ENCODE measurements around the gene PAEP.
"Not testable (repeated sequence)": the region's sequence is repeated elsewhere in the genome, so short reads cannot be mapped to it uniquely, and the experiment has no call there.

The PAEP gene

DNA sequence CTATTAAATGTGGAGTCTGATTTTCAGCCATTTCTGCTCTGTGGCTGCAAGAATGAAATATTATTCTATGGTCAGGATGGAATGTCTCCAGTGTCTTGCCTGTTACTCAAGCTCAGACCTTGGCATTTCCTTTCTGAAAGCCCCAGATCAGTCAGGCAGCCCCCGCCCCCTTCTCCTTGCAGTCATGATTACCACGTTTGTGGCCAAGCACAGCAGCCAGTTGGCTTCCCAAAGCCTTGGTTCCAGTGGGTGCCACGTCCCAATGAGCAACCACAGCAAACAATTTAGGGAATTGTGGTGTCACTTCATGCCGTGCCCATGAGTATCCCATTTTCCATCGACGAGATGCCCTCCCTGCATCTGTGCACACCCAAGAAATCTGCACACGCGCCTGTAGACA, 25.3 kb upstream of the PAEP start:
- H3K4me1 ChIP-seq (ENCODE audit: control insufficient read depth in 5 of 5, insufficient read depth in 5 of 5, low read length in 5 of 5): no peaks in the 10 kb centered on the region
- no peak overlapping the region for H3K4me3 ChIP-seq (ENCODE audit: low read depth in 1 of 5, low read length in 5 of 5)
- H3K36me3 ChIP-seq (ENCODE audit: control insufficient read depth in 5 of 5, insufficient read depth in 5 of 5, low read length in 5 of 5): no peaks in the 10 kb centered on the region
- H3K27me3 ChIP-seq (ENCODE audit: control insufficient read depth in 5 of 5, insufficient read depth in 4 of 5, low read length in 5 of 5): peaks cover 0 to 17% (median 6%) of the 10 kb centered on the region in 5 donors
- H3K9me3 ChIP-seq (ENCODE audit: control insufficient read depth in 5 of 5, low read length in 5 of 5): peaks cover 0 to 3% (median 0%) of the 10 kb centered on the region in 5 donors
- no peak overlapping the region for H3K9ac ChIP-seq (ENCODE audit: low read length in 5 of 5)
- H3K27ac ChIP-seq (ENCODE audit: low read depth, low read length): no peak overlapping the region

DNA sequence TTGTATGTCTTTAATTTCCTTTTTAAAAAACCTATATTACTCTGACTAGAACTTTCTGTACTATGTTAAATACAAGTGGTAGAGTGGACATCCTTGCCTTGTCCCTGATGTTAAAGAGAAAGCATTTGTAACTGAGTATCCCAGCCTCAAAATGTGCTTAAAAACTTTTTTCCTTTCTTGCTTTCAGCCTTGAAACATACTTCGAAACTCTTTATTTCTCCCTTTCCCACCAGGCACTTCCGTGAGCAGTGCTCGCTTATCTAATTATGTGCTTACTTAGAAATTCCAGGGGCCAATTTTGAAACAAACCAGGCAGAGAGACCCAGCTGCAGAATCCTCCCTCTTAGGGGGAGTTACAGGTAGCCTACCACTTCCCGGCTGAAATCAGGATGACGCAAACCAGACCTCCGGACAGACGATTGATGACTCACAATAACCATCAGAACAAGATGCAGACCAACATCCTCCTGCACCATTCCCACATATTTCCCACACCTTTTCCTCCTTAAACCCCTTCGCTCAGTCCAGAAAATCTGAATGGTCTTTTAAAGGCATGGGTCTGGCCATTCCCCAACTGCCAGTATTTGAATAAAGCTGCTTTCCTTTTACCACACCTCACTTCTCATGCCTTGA, 18.2 kb upstream of the PAEP start:
- peaks cover 0 to 13% (median 3%) of the 10 kb centered on the region in 5 donors for H3K27me3 ChIP-seq (ENCODE audit: control insufficient read depth in 5 of 5, insufficient read depth in 4 of 5, low read length in 5 of 5)
- not testable (repeated sequence) for H3K4me3 ChIP-seq (ENCODE audit: low read depth in 1 of 5, low read length in 5 of 5); H3K4me1 ChIP-seq (ENCODE audit: control insufficient read depth in 5 of 5, insufficient read depth in 5 of 5, low read length in 5 of 5); H3K9me3 ChIP-seq (ENCODE audit: control insufficient read depth in 5 of 5, low read length in 5 of 5); H3K9ac ChIP-seq (ENCODE audit: low read length in 5 of 5); H3K27ac ChIP-seq (ENCODE audit: low read depth, low read length); H3K36me3 ChIP-seq (ENCODE audit: control insufficient read depth in 5 of 5, insufficient read depth in 5 of 5, low read length in 5 of 5)

DNA sequence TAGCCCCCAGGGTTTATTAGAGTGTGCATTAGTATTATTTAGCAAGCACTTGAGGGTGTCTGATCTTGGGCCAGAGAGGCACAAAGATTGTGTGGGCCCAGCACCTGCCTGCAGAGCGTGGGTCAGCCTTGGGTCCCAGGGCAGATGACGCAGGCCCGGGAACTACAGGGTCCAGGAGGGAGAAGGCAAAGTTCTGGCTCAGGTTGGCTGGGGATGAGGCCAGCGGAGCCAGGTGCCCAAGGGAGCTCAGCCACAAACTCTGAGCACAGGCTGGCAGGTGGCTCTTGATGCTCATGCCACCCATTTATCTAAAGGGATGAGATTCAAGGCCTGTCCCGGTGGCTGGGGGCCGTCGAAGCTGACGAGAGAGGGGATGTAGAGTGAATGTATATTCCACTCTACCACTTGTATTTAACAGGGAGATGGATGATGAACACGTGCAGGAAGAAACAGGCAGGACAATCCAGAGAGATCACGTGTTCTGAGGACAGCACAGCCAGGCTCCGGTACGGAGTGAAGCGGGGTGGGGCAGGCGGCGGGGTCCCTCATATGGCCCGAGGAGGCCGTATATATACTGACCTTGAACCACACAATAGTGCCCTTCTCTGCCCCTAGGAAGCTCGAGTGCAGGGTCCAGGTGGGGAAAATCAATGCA, 16.4 kb upstream of the PAEP start:
- H3K4me1 ChIP-seq (ENCODE audit: control insufficient read depth in 5 of 5, insufficient read depth in 5 of 5, low read length in 5 of 5): no peaks in the 10 kb centered on the region
- no peak overlapping the region for H3K9ac ChIP-seq (ENCODE audit: low read length in 5 of 5)
- no peak overlapping the region for H3K4me3 ChIP-seq (ENCODE audit: low read depth in 1 of 5, low read length in 5 of 5)
- no peaks in the 10 kb centered on the region for H3K36me3 ChIP-seq (ENCODE audit: control insufficient read depth in 5 of 5, insufficient read depth in 5 of 5, low read length in 5 of 5)
- H3K9me3 ChIP-seq (ENCODE audit: control insufficient read depth in 5 of 5, low read length in 5 of 5): no peaks in the 10 kb centered on the region
- peaks cover 0 to 7% (median 5%) of the 10 kb centered on the region in 5 donors for H3K27me3 ChIP-seq (ENCODE audit: control insufficient read depth in 5 of 5, insufficient read depth in 4 of 5, low read length in 5 of 5)
- no peak overlapping the region for H3K27ac ChIP-seq (ENCODE audit: low read depth, low read length)

DNA sequence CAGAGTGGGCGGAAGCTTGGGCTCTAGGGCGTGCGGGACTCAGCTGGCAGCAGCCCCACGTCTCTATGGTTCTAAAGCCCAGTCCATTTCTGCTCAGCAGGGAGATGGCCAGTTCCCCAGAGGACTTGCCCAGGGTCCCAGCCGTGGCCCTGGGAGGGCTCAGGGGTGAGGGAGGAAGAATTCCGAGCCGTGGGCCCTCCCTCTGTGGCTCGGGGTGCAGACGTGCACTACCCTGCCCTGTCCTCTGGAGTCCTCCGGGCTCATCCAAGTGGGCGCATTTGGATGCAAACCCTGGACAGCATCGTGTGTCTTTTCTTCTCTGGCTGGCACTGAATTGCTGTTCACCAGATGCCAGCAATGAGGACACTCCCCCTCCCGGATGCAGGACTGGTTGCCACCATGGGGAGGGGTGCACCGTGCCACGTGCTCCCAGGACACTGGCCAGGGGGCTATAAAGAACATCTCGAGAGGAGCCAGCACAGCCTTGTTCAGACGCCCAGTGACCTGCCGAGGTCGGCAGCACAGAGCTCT, 15.8 kb upstream of the PAEP start, which contains the start of gene OBP2A:
Gene OBP2A (plus strand): TSS at position 481 of the 531 bp plus-strand sequence. CDS start 55 bp downstream, outside the sequence.
- H3K27ac ChIP-seq (ENCODE audit: low read depth, low read length); H3K9me3 ChIP-seq (ENCODE audit: control insufficient read depth in 5 of 5, low read length in 5 of 5); H3K4me1 ChIP-seq (ENCODE audit: control insufficient read depth in 5 of 5, insufficient read depth in 5 of 5, low read length in 5 of 5); H3K27me3 ChIP-seq (ENCODE audit: control insufficient read depth in 5 of 5, insufficient read depth in 4 of 5, low read length in 5 of 5); H3K9ac ChIP-seq (ENCODE audit: low read length in 5 of 5); H3K4me3 ChIP-seq (ENCODE audit: low read depth in 1 of 5, low read length in 5 of 5); H3K36me3 ChIP-seq (ENCODE audit: control insufficient read depth in 5 of 5, insufficient read depth in 5 of 5, low read length in 5 of 5): not testable (repeated sequence)

DNA sequence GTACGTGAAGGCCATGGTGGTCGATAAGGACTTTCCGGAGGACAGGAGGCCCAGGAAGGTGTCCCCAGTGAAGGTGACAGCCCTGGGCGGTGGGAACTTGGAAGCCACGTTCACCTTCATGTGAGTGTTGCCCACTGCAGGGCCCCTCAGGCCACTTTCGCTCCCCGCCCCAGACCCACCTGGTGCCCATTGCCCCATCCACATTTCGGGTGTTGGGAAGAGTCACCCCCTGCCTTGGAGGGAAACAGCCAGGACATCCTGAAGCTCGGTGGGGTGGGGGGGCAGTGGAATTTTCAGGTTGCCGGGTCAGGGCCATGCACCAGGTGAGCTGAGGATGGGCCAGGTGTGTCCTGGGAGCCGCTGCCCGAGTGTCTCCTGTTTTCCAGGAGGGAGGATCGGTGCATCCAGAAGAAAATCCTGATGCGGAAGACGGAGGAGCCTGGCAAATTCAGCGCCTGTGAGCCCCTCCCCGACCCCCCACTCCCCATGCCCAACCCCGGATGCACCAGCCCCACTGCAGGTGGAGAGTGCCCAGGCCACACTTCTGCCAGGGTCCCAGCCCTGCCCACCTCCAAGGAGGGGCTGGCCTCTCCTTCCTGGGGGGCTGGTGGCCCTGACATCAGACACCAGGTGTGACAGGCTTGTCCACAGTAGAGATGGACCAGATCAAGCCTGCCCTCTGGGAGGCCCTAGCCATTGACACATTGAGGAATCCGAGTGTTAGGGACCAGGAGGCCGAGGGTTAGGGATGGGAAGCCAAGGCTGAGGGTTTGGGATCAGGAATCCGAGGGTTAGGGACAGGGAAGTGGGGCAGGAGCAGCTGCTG, 14.6 kb upstream of the PAEP start:
- H3K27ac ChIP-seq (ENCODE audit: low read depth, low read length); H3K9ac ChIP-seq (ENCODE audit: low read length in 5 of 5); H3K36me3 ChIP-seq (ENCODE audit: control insufficient read depth in 5 of 5, insufficient read depth in 5 of 5, low read length in 5 of 5); H3K4me3 ChIP-seq (ENCODE audit: low read depth in 1 of 5, low read length in 5 of 5); H3K9me3 ChIP-seq (ENCODE audit: control insufficient read depth in 5 of 5, low read length in 5 of 5); H3K4me1 ChIP-seq (ENCODE audit: control insufficient read depth in 5 of 5, insufficient read depth in 5 of 5, low read length in 5 of 5): not testable (repeated sequence)
- peaks cover 3 to 13% (median 5%) of the 10 kb centered on the region in 5 donors for H3K27me3 ChIP-seq (ENCODE audit: control insufficient read depth in 5 of 5, insufficient read depth in 4 of 5, low read length in 5 of 5)

DNA sequence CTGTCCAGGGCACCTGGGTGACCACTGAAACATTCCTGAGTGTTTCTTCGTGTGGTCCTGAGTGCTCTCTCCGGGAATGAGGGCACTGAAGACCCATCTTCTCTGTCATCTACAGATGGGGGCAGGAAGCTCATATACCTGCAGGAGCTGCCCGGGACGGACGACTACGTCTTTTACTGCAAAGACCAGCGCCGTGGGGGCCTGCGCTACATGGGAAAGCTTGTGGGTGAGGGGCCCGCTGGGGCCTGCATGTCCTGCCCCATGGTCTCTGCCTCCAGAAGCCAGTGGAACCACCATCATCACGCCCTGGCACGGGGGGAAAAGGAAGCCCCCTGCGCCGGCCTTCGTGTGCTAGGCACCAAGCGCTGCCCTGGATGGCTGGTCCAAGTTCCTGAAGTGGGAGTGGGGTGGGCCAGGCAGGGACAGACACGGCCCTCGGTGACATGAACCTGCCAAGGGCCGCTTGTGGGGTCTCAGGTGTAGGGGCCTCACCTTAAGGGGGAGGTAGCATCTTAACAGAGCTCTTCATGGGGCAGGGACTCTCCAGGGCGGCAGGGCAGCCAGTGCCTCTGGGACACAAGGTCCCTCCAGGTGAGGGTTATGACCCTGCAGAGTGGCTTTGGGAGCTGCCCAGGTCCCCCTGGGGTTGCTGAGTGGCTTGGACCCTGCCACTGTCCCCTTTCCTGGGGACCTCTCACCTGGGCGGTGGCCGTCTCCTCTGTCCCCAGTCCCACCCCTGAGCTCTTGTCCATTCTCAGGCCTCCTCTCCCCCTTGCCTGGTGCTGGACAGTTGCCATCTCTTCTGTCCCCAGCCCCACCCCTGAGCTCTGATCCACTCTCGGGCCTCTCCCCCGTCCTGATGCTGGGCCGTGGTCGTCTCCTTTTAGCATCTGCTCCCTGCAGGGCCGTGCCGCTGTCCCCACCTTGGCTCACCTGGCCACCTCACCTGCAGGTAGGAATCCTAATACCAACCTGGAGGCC, 13.5 kb upstream of the PAEP start:
- H3K9ac ChIP-seq (ENCODE audit: low read length in 5 of 5): no peak overlapping the region
- no peak overlapping the region for H3K4me3 ChIP-seq (ENCODE audit: low read depth in 1 of 5, low read length in 5 of 5)
- no peaks in the 10 kb centered on the region for H3K4me1 ChIP-seq (ENCODE audit: control insufficient read depth in 5 of 5, insufficient read depth in 5 of 5, low read length in 5 of 5)
- H3K27me3 ChIP-seq (ENCODE audit: control insufficient read depth in 5 of 5, insufficient read depth in 4 of 5, low read length in 5 of 5): peaks cover 3 to 17% (median 5%) of the 10 kb centered on the region in 5 donors
- no peaks in the 10 kb centered on the region for H3K9me3 ChIP-seq (ENCODE audit: control insufficient read depth in 5 of 5, low read length in 5 of 5)
- no peaks in the 10 kb centered on the region for H3K36me3 ChIP-seq (ENCODE audit: control insufficient read depth in 5 of 5, insufficient read depth in 5 of 5, low read length in 5 of 5)
- no peak overlapping the region for H3K27ac ChIP-seq (ENCODE audit: low read depth, low read length)

DNA sequence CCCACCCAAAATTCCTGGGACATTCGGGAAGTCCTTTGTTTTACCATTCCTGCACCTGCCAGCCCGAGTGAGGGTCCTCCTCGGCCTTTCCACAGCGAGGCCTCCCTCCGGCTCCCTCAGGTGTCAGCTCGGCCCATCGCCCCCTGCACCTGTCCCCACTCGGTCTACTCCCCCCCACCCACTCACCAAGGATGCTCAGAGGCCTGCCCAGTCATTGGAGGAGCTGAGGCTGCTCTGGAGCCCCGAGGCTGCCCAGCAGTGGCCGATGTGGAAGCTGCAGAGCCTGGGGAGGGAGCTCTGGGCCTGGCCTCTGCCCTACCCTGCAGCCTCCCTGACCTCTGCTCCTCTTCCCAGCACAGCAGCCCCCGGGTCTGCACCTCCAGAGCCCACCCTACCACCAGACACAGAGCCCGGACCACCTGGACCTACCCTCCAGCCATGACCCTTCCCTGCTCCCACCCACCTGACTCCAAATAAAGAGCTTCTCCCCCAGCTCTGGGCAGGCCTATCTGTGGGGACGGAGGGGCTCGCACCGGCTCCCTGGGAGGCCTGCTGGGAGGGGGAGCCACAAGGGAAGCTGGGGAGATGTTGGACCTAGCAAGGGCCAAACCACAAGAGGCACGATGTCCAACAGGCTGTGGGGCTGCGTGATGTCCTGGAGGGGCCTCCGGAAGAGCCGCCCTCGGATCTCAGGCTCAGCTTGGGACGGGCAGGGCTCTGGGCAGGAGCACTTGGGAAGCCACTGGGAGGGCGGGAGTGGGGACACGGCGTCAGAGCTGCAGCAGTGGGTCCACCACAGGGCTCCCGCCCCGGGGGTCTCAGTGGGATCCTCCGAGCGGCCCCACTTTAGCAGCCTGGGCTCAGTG, 11.8 kb upstream of the PAEP start:
- H3K27ac ChIP-seq (ENCODE audit: low read depth, low read length); H3K9ac ChIP-seq (ENCODE audit: low read length in 5 of 5); H3K4me1 ChIP-seq (ENCODE audit: control insufficient read depth in 5 of 5, insufficient read depth in 5 of 5, low read length in 5 of 5); H3K36me3 ChIP-seq (ENCODE audit: control insufficient read depth in 5 of 5, insufficient read depth in 5 of 5, low read length in 5 of 5); H3K4me3 ChIP-seq (ENCODE audit: low read depth in 1 of 5, low read length in 5 of 5); H3K9me3 ChIP-seq (ENCODE audit: control insufficient read depth in 5 of 5, low read length in 5 of 5): not testable (repeated sequence)
- peaks cover 3 to 14% (median 4%) of the 10 kb centered on the region in 5 donors for H3K27me3 ChIP-seq (ENCODE audit: control insufficient read depth in 5 of 5, insufficient read depth in 4 of 5, low read length in 5 of 5)

DNA sequence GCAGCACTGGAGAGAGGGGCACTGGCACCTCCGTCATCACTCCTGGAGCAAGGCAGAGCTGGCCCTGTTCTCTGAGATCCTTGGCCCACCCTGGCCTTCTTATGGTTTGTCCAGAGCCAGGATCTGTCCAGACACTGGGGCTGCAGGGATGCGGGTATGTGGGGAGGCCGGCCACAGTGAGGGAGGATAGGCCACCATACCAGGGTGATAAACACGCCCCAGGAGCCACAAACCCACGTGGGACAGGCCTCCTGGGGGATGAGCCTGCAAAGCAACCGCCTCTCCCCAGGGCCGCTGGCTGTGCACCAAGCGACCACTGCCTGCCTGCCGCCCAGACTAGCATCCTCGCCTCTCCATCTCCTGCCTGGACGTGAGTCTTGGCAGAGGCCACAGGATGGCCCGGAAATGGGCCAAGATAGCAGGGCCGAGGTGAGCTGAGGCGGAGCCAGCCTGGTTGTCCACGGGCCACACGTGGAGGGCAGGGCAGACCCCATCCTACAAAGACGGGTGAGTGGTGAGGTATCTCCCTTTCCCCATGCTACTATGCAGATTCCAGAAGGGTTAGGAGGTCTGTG, 11.1 kb upstream of the PAEP start:
- Histone ChIP-seq H3K9ac (ENCODE audit: low read length in 5 of 5) (no peak overlapping the region), H3K9me3 (ENCODE audit: control insufficient read depth in 5 of 5, low read length in 5 of 5) (no peaks in the 10 kb centered on the region), H3K27ac (ENCODE audit: low read depth, low read length) (no peak overlapping the region), H3K27me3 (ENCODE audit: control insufficient read depth in 5 of 5, insufficient read depth in 4 of 5, low read length in 5 of 5) (peaks cover 3 to 14% (median 4%) of the 10 kb centered on the region in 5 donors), H3K4me3 (ENCODE audit: low read depth in 1 of 5, low read length in 5 of 5) (no peak overlapping the region), H3K4me1 (ENCODE audit: control insufficient read depth in 5 of 5, insufficient read depth in 5 of 5, low read length in 5 of 5) (no peaks in the 10 kb centered on the region), H3K36me3 (ENCODE audit: control insufficient read depth in 5 of 5, insufficient read depth in 5 of 5, low read length in 5 of 5) (no peaks in the 10 kb centered on the region)
